Kidney (tissue), 14 donors: ENCODE results near the gene NEURL1. TPM values are rescaled to one million over a fixed set of nuclear protein-coding genes. Genes with fewer than 3 reads are reported as not detected.
A peak's percentile ranks its signal among the peaks of the same experiment; 100 is the strongest.

Source experiments
- DNase-seq, 5 donors: peaks; one replicate each; pipeline ENCODE4 v3.0.0-alpha.2; 2013 to 2020
- FAIRE-seq: peaks from 2 replicates; lab custom pipeline; 2012; peaks lifted over from hg19 to GRCh38; lab: Jason Lieb, UNC
- H3K27ac ChIP-seq, 2 donors: one replicate each; pipeline ENCODE4 v1.7.0; 2013; ENCODE audit warnings: low read depth in 2 of 2, low read length in 2 of 2, inconsistent platforms in 1 of 2
- H3K27me3 ChIP-seq: one replicate; pipeline ENCODE4 v1.7.1; 2013; ENCODE audit warnings: low read length, inconsistent platforms; ENCODE audit not compliant: control insufficient read depth, insufficient read depth
- H3K36me3 ChIP-seq, 3 donors: one replicate each; pipeline versions ENCODE4 v1.7.0 to v1.7.1; 2013; ENCODE audit warnings: low read length in 3 of 3, control low read depth in 1 of 3, inconsistent platforms in 1 of 3; ENCODE audit not compliant: insufficient read depth in 3 of 3, control insufficient read depth in 2 of 3
- H3K4me1 ChIP-seq, 3 donors: one replicate each; pipeline versions ENCODE4 v1.7.0 to v1.7.1; 2013; ENCODE audit warnings: low read length in 3 of 3, inconsistent platforms in 1 of 3, low read depth in 1 of 3; ENCODE audit not compliant: control insufficient read depth in 2 of 3, insufficient read depth in 2 of 3
- H3K4me3 ChIP-seq, 3 donors: one replicate each; pipeline versions ENCODE4 v1.7.0 to v1.8.1; 2013; ENCODE audit warnings: low read length in 3 of 3, control low read depth in 1 of 3, inconsistent platforms in 1 of 3
- H3K9ac ChIP-seq, 3 donors: one replicate each; pipeline versions ENCODE4 v1.7.0 to v1.7.1; 2013; ENCODE audit warnings: low read length in 3 of 3, control low read depth in 1 of 3, inconsistent platforms in 1 of 3
- H3K9me3 ChIP-seq, 3 donors: one replicate each; pipeline versions ENCODE4 v1.7.0 to v1.7.1; 2013; ENCODE audit warnings: low read length in 3 of 3, control low read depth in 1 of 3, inconsistent platforms in 1 of 3; ENCODE audit not compliant: control insufficient read depth in 2 of 3, insufficient read depth in 1 of 3
- intact Hi-C: fragments of 100-400 bp; cut with DNase I; formaldehyde crosslinking; loops from one replicate; pipeline ENCODE4 v1.11.1; 2022
- polyA plus RNA-seq: library from polyadenylated mRNA; stranded (reverse); fragments of 350-450 nt; fragmentation: Illumina TruSeq; extraction: RNeasy Lipid Tissue Mini Kit (QIAGEN cat#74804); gene quantifications from one replicate; pipeline ENCODE4 v1.2.3, GENCODE V29; 2014; ENCODE audit warnings: low read depth, low replicate concordance; ENCODE audit not compliant: insufficient read depth
- total RNA-seq: library from RNA; stranded (reverse); fragmentation: NEBNext Ultra II Directional; extraction: Animal tissue kit (Norgen Biotek cat#: 25700); gene quantifications from one replicate; pipeline ENCODE4 v1.2.1, GENCODE V29; 2021
- TF ChIP-seq, protein P1 (sequence below): IDR thresholded peaks from 3 replicates; pipeline ENCODE4 v1.5.1; 2012; ENCODE audit warnings: mild to moderate bottlenecking, moderate library complexity, borderline replicate concordance; ENCODE audit not compliant: insufficient read depth; ENCODE audit errors: extremely low read depth
- donor health status: control.
- donor health status: control.
- donor health status: control.
- donor health status: control.
- donor health status: control.
- donor health status: DM: yes; HTN: yes; CAD: no.
- donor health status: Normal renal cell carcinoma (clear cell type).

Gene NEURL1
- total and polyA plus RNA-seq, 2 donors from 2014 or later = 1.2 TPM

DNA sequence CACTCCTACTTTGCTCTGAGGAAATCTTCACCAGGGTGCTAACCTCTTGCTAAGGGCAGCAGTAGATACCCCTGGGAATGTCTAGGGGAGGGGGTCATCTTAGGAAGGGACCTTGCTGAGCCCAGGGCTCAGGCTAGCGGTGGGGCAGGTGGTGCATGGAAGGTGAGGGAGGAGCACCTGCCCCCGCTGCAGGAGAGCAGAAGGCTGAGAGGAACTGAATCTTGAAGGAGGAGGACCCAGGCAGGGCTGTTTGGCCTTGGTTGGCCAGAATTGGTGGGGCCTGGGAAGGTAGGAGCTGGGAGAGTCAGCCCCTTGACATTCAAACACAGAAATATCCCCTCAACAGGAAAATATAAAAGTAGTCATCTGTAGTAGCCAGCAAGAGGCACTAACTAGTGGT, 21.5 kb upstream of the NEURL1 start:
- H3K4me3 ChIP-seq = no peak overlapping the region
- intact Hi-C loops = no loop called here

DNA sequence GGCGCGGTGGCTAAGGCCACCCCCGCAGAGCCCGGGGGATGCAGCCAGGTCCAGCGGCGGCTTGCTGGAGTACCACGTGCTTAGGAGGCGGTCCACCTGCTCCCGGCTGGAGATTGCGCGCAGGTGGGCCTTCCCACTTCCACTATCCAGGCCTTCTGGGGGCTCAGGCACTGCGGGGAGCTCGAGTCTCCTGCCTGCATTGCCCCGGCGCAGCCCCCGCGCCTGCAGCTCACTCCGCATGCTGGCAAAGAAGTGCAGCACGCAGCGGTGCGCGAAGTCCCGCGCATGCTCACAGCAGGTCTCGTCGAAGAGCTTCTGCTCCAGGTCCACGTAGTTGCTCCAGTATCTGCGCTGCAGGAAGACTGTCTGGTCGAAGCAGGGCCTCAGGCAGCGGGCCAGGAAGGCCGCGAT, 20.2 kb upstream of the NEURL1 start:
- intact Hi-C loops = no loop called here
- Histone ChIP-seq H3K9ac (no peak overlapping the region), H3K4me1 (no peaks in the 10 kb centered on the region), H3K27me3 (no peaks in the 10 kb centered on the region), H3K9me3 (no peaks in the 10 kb centered on the region), H3K27ac (no peak overlapping the region), H3K36me3 (no peaks in the 10 kb centered on the region), H3K4me3 (no peak overlapping the region)
- peak in 3 of 5 donors; percentile 45 to 75 (median 73) for DNase-seq
- no peak for FAIRE-seq
- TF ChIP-seq, protein P1, sequence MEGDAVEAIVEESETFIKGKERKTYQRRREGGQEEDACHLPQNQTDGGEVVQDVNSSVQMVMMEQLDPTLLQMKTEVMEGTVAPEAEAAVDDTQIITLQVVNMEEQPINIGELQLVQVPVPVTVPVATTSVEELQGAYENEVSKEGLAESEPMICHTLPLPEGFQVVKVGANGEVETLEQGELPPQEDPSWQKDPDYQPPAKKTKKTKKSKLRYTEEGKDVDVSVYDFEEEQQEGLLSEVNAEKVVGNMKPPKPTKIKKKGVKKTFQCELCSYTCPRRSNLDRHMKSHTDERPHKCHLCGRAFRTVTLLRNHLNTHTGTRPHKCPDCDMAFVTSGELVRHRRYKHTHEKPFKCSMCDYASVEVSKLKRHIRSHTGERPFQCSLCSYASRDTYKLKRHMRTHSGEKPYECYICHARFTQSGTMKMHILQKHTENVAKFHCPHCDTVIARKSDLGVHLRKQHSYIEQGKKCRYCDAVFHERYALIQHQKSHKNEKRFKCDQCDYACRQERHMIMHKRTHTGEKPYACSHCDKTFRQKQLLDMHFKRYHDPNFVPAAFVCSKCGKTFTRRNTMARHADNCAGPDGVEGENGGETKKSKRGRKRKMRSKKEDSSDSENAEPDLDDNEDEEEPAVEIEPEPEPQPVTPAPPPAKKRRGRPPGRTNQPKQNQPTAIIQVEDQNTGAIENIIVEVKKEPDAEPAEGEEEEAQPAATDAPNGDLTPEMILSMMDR = no peak

More for the DNA sequence above, 21.5 kb upstream of the NEURL1 start:
- H3K9me3 ChIP-seq = no peaks in the 10 kb centered on the region
- TF ChIP-seq, protein P1 = no peak
- H3K36me3 ChIP-seq = no peaks in the 10 kb centered on the region
- no peak overlapping the region for H3K9ac ChIP-seq
- DNase-seq (peak in 1 of 5 donors; percentile 46), FAIRE-seq (no peak)
- no peaks in the 10 kb centered on the region for H3K27me3 ChIP-seq
- no peaks in the 10 kb centered on the region for H3K4me1 ChIP-seq
- no peak overlapping the region for H3K27ac ChIP-seq

DNA sequence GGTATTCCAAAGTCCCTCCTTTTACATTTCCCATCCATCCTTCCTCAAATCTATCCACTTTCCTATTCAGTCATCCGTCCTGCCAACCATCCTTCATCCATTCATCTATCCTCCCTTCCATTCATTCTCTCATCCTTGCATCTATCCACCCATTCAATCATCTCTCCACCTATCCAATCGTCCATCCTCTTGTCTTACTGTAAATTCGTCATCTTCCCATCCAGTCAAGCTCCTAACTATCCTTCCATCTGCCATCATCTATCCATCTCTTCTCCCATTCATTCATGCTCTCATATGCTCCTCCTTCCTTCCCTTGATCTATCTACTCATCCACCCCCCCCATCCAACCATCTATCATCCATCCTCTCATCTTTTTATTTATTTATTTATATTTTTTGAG, 19.4 kb upstream of the NEURL1 start:
- no peak overlapping the region for H3K9ac ChIP-seq
- no peak overlapping the region for H3K27ac ChIP-seq
- intact Hi-C loops = no loop called here

More for the DNA sequence above, 19.4 kb upstream of the NEURL1 start:
- no peaks in the 10 kb centered on the region for H3K36me3 ChIP-seq
- TF ChIP-seq, protein P1 = no peak
- FAIRE-seq (no peak), DNase-seq (no peak)
- no peaks in the 10 kb centered on the region for H3K4me1 ChIP-seq
- no peaks in the 10 kb centered on the region for H3K27me3 ChIP-seq
- H3K4me3 ChIP-seq = no peak overlapping the region
- H3K9me3 ChIP-seq = no peaks in the 10 kb centered on the region
